Nephron progenitor cell (in vitro differentiated cells): ENCODE data around the gene PROM2.
A peak's percentile ranks its signal among the peaks of the same experiment; 100 is the strongest.

Experiments
- DNase-seq: peaks from one replicate; pipeline ENCODE4 v3.0.0; 2021
- H3K27ac Mint-ChIP-seq: 2 replicates; pipeline ENCODE4 v1.8.0; 2021; ENCODE audit warnings: mild to moderate bottlenecking, moderate library complexity, mixed read lengths
- H3K27me3 Mint-ChIP-seq: 2 replicates; pipeline ENCODE4 v1.8.0; 2021; ENCODE audit warnings: mild to moderate bottlenecking, low read depth, mixed read lengths; ENCODE audit not compliant: poor library complexity
- H3K36me3 Mint-ChIP-seq: 2 replicates; pipeline ENCODE4 v1.8.0; 2021; ENCODE audit warnings: low read depth, mixed read lengths
- H3K4me1 Mint-ChIP-seq: 2 replicates; pipeline ENCODE4 v1.8.0; 2021; ENCODE audit warnings: mixed read lengths
- H3K4me3 Mint-ChIP-seq: 2 replicates; pipeline ENCODE4 v1.8.0; 2021; ENCODE audit warnings: mild to moderate bottlenecking, moderate library complexity, mixed read lengths
- H3K9me3 Mint-ChIP-seq: 2 replicates; pipeline ENCODE4 v1.8.0; 2021; ENCODE audit warnings: mild to moderate bottlenecking, moderate library complexity, mixed read lengths
- CTCF ChIP-seq: fragments of 200-600 bp; sonication (generic); IDR thresholded peaks from 2 replicates; pipeline ENCODE4 v1.5.0; 2021; ENCODE audit warnings: antibody characterized with exemption

Gene PROM2

GRCh38 chr2:95326433-95327140 is 52.3 kb downstream of the PROM2 start:
- H3K27me3 Mint-ChIP-seq = no peaks in the 10 kb centered on the region
- H3K4me3 Mint-ChIP-seq = no peak overlapping the region
- H3K27ac Mint-ChIP-seq = no peak overlapping the region
- peaks cover 4% of the 10 kb centered on the region for H3K9me3 Mint-ChIP-seq
- DNase-seq = no peak
- TF ChIP-seq CTCF = no peak
- peaks cover 26% of the 10 kb centered on the region for H3K4me1 Mint-ChIP-seq
- no peaks in the 10 kb centered on the region for H3K36me3 Mint-ChIP-seq

DNA sequence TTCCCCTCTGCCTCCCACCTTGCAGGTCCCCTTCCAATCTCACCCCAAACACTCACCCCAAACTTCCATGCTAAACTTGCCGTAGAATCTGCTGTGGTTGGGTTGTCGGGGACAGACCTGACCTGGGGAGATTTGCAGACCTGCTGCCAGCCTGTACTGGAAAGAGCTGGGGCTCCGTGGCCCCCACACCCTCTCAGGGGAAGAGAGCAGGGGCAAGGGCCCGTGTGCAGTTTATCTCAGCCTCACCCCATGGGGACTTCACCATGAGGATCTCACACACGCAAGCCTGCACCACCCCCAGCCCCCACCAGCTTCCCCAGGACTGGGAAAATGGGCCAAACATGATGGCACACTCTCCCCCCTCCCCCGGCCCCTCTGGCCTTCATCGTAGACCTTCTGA is 53.6 kb downstream of the PROM2 start:
- no peaks in the 10 kb centered on the region for H3K36me3 Mint-ChIP-seq
- H3K4me3 Mint-ChIP-seq = no peak overlapping the region
- no peak overlapping the region for H3K27ac Mint-ChIP-seq
- no peak for DNase-seq
- H3K9me3 Mint-ChIP-seq = peaks cover 4% of the 10 kb centered on the region
- no peaks in the 10 kb centered on the region for H3K27me3 Mint-ChIP-seq
- H3K4me1 Mint-ChIP-seq = peaks cover 25% of the 10 kb centered on the region
- no peak for TF ChIP-seq CTCF

GRCh38 chr2:95328358-95329125 is 54.3 kb downstream of the PROM2 start:
- H3K9me3 Mint-ChIP-seq = peaks cover 9% of the 10 kb centered on the region
- no peaks in the 10 kb centered on the region for H3K36me3 Mint-ChIP-seq
- peak overlapping the region; percentile 12 for H3K27ac Mint-ChIP-seq
- H3K27me3 Mint-ChIP-seq = no peaks in the 10 kb centered on the region
- H3K4me3 Mint-ChIP-seq = no peak overlapping the region
- H3K4me1 Mint-ChIP-seq = peaks cover 29% of the 10 kb centered on the region
- no peak for TF ChIP-seq CTCF
- DNase-seq = no peak

DNA sequence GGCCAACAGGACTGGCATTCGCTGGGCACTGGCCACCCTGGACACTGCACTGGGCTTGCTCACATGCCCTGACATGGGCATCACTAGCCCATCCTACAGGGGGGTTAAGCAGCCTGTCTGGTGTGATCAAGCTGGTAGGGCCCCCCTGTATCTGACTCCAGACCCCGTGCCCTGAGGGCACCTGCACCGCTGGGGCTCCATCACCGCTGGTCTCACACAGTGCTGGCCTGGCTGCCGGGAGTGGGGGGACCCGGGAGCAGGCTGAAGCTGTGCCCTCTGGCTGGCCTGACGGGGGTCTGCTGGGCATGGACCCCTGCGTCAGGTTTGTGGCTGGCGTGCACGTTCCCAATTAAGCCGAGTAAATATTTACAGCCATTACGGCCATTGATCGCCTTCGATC is 55.2 kb downstream of the PROM2 start:
- Mint-ChIP-seq H3K4me3 (no peak overlapping the region), H3K27ac (no peak overlapping the region), H3K36me3 (no peaks in the 10 kb centered on the region), H3K9me3 (peaks cover 12% of the 10 kb centered on the region), H3K4me1 (peaks cover 38% of the 10 kb centered on the region), H3K27me3 (no peaks in the 10 kb centered on the region)
- DNase-seq = no peak
- TF ChIP-seq CTCF = no peak

DNA sequence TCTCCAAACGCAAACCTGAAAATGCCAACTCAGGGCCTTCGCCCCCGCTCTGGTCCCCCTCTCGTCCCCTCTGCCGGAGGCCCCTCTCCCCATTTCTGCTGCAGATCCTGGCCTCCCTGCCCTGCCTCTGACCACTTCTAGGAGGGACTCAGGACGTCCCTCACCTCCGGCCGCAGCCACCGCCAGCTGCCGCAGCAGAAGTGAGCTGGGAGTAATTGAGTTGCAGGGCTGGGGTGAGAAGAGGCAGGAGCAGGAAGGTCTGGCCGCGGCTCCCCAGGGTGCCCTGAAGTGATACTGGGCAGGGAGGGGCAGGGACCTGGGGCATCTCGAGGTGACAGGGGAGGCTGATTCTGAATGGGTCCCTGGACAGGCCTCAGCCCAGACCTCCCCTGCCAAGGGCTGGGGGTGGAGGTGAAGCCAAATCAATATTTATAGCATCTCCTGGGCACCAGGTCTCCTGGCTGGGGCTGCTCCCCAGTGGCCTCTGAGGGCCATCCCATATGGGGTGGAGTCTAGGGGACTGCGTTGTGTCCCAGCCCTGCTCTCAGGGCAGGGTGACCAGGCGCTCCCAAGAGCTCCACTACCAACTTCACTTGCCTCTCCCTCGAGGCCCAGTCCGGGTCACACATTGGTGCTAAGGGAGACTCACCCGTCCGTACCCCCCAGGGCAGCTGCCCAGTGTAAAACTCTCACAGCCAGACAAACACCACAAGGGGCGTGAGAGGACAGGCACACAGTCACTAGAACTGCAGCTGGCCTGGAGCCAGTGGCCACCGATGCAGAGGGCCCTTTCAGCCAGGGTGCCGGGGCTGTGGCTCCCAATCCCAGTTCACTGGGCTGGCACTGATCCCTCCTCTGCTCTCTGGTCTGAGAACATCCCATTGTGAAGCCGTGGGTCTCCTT is 55.9 kb downstream of the PROM2 start:
- Mint-ChIP-seq H3K9me3 (peaks cover 12% of the 10 kb centered on the region), H3K27me3 (no peaks in the 10 kb centered on the region), H3K36me3 (no peaks in the 10 kb centered on the region), H3K4me1 (peaks cover 41% of the 10 kb centered on the region), H3K27ac (peak overlapping the region; percentile 70), H3K4me3 (no peak overlapping the region)
- DNase-seq = no peak
- TF ChIP-seq CTCF = no peak
